Vagina (tissue), 2 donors: ENCODE data around the gene TTLL9. TPM values are rescaled to one million over a fixed set of nuclear protein-coding genes. Genes with fewer than 3 reads are reported as not detected.

ENCODE experiments used
- DNase-seq, 2 donors: peaks; one replicate each; pipeline ENCODE4 v3.0.0-alpha.2; 2017; ENCODE audit errors: extremely low spot score in 2 of 2
- H3K27ac ChIP-seq: fragments of 200-600 bp; sonication (generic); one replicate; pipeline ENCODE4 v1.5.1; 2019
- H3K27me3 ChIP-seq: fragments of 200-600 bp; sonication (generic); one replicate; pipeline ENCODE4 v1.5.1; 2019
- H3K36me3 ChIP-seq, 2 donors: fragments of 200-600 bp; sonication (generic); one replicate each; pipeline ENCODE4 v1.5.1; 2017 to 2019
- H3K4me1 ChIP-seq: fragments of 200-600 bp; sonication (generic); one replicate; pipeline ENCODE4 v1.5.1; 2019
- H3K4me3 ChIP-seq, 2 donors: fragments of 200-600 bp; sonication (generic); 1 replicate in 1 of 2; 2 replicates in 1 of 2; pipeline ENCODE4 v1.5.1; 2016 to 2019
- H3K9me3 ChIP-seq: fragments of 200-600 bp; sonication (generic); one replicate; pipeline ENCODE4 v1.5.1; 2019
- CTCF ChIP-seq, 3 experiments: fragments of 450-650 bp in 2 of 3; fragments of 200-600 bp in 1 of 3; sonication (generic) in 1 of 3; IDR thresholded peaks; one replicate each; pipeline ENCODE4 v1.5.1; 2017 to 2019; ENCODE audit warnings: antibody characterized with exemption in 3 of 3, mild to moderate bottlenecking in 2 of 3, moderate library complexity in 2 of 3
- POLR2A ChIP-seq, 2 donors: fragments of 450-650 bp; IDR thresholded peaks; one replicate each; pipeline ENCODE4 v1.6.1; 2017; ENCODE audit warnings: antibody characterized with exemption in 2 of 2, mild to moderate bottlenecking in 2 of 2, moderate library complexity in 2 of 2
- POLR2AphosphoS5 ChIP-seq, 2 donors: sonication (generic); formaldehyde crosslinking; IDR thresholded peaks; one replicate each; pipeline ENCODE4 v1.9.0; 2017; ENCODE audit warnings: antibody characterized with exemption in 2 of 2, mild to moderate bottlenecking in 2 of 2, low read depth in 1 of 2; ENCODE audit not compliant: insufficient read depth in 1 of 2
- intact Hi-C: fragments of 100-400 bp; cut with DNase I; formaldehyde crosslinking; loops from one replicate; pipeline ENCODE4 v1.15.1; 2023
- total RNA-seq: library from RNA; depleted of rRNA; stranded (reverse); fragments of >200 nt; gene quantifications from one replicate; pipeline ENCODE4 v1.2.3, GENCODE V29; 2016

TTLL9 gene
- total RNA-seq, 1 donor from 2014 or later: not detected

GRCh38 chr20:31967830-31968249, 97.4 kb downstream of the TTLL9 start, which contains the start of gene XKR7:
TSS of gene XKR7 (plus strand) at chr20:31968151. CDS start at chr20:31968176, 25 bp downstream.
- Histone ChIP-seq H3K27me3 (no peaks in the 10 kb centered on the region), H3K36me3 (no peaks in the 10 kb centered on the region), H3K4me1 (peaks cover 5% of the 10 kb centered on the region), H3K27ac (no peak within 1 kb of the TSS), H3K9me3 (no peaks in the 10 kb centered on the region), H3K4me3 (no peak within 1 kb of the TSS)
- DNase-seq: no peak
- intact Hi-C loops: no loop called here
- no peak for TF ChIP-seq POLR2A (IDR thresholded peaks at IDR 0.05)
- no peak for TF ChIP-seq CTCF (IDR thresholded peaks at IDR 0.05)
- no peak for TF ChIP-seq POLR2AphosphoS5 (IDR thresholded peaks at IDR 0.05; ENCODE audit: insufficient read depth in 1 of 2, low read depth in 1 of 2)

GRCh38 chr20:31968291-31969126, 98.1 kb downstream of the TTLL9 start:
- Histone ChIP-seq H3K4me1 (peaks cover 5% of the 10 kb centered on the region), H3K9me3 (no peaks in the 10 kb centered on the region), H3K27me3 (no peaks in the 10 kb centered on the region), H3K36me3 (no peaks in the 10 kb centered on the region), H3K27ac (no peak overlapping the region), H3K4me3 (no peak overlapping the region)
- no peak for DNase-seq
- TF ChIP-seq POLR2A (IDR thresholded peaks at IDR 0.05): no peak
- TF ChIP-seq POLR2AphosphoS5 (IDR thresholded peaks at IDR 0.05; ENCODE audit: insufficient read depth in 1 of 2, low read depth in 1 of 2): no peak
- TF ChIP-seq CTCF (IDR thresholded peaks at IDR 0.05): no peak
- intact Hi-C loops: no loop called here

- no peaks in the 10 kb centered on the region for H3K9me3 ChIP-seq
- no peaks in the 10 kb centered on the region for H3K27me3 ChIP-seq
- no peak overlapping the region for H3K4me3 ChIP-seq
- no peak overlapping the region for H3K27ac ChIP-seq
- peaks cover 5% of the 10 kb centered on the region for H3K4me1 ChIP-seq
- H3K36me3 ChIP-seq: no peaks in the 10 kb centered on the region
- DNase-seq: no peak
- intact Hi-C loops: no loop called here
- TF ChIP-seq POLR2AphosphoS5 (IDR thresholded peaks at IDR 0.05; ENCODE audit: insufficient read depth in 1 of 2, low read depth in 1 of 2) (no peak), POLR2A (IDR thresholded peaks at IDR 0.05) (no peak), CTCF (IDR thresholded peaks at IDR 0.05) (no peak)
Observed at GRCh38 chr20:31969991-31970390, 99.6 kb downstream of the TTLL9 start.

- H3K36me3 ChIP-seq: no peaks in the 10 kb centered on the region
- intact Hi-C loops: no loop called here
- H3K4me1 ChIP-seq: peaks cover 4% of the 10 kb centered on the region
- H3K4me3 ChIP-seq: no peak overlapping the region
- H3K9me3 ChIP-seq: no peaks in the 10 kb centered on the region
- H3K27ac ChIP-seq: no peak overlapping the region
- TF ChIP-seq POLR2AphosphoS5 (IDR thresholded peaks at IDR 0.05; ENCODE audit: insufficient read depth in 1 of 2, low read depth in 1 of 2) (no peak), CTCF (IDR thresholded peaks at IDR 0.05) (no peak), POLR2A (IDR thresholded peaks at IDR 0.05) (no peak)
- DNase-seq: no peak
- no peaks in the 10 kb centered on the region for H3K27me3 ChIP-seq
Observed at GRCh38 chr20:31972471-31973021, 102.1 kb downstream of the TTLL9 start.

GRCh38 chr20:31974296-31974695, 103.9 kb downstream of the TTLL9 start:
- intact Hi-C loops: no loop called here
- TF ChIP-seq POLR2A (IDR thresholded peaks at IDR 0.05) (no peak), POLR2AphosphoS5 (IDR thresholded peaks at IDR 0.05; ENCODE audit: insufficient read depth in 1 of 2, low read depth in 1 of 2) (no peak), CTCF (IDR thresholded peaks at IDR 0.05) (no peak)
- no peak overlapping the region for H3K4me3 ChIP-seq
- H3K9me3 ChIP-seq: no peaks in the 10 kb centered on the region
- no peak overlapping the region for H3K27ac ChIP-seq
- no peaks in the 10 kb centered on the region for H3K4me1 ChIP-seq
- no peak for DNase-seq
- no peaks in the 10 kb centered on the region for H3K36me3 ChIP-seq
- no peaks in the 10 kb centered on the region for H3K27me3 ChIP-seq
